SK-N-SH treated with all-trans-retinoic acid at 6 μM for 48 hours (cell line): ENCODE measurements around the gene ENGASE.

Experiments
- ARNTL ChIP-seq: fragments of 450-650 bp; formaldehyde crosslinking; IDR thresholded peaks from 2 replicates; pipeline ENCODE4 v1.5.0; 2020; ENCODE audit warnings: low read depth, mild to moderate bottlenecking, moderate library complexity, borderline replicate concordance
- BACH2 ChIP-seq: fragments of 250-450 bp; sonication (Bioruptor Pico); IDR thresholded peaks from 2 replicates; pipeline ENCODE4 v1.9.0; 2021; ENCODE audit warnings: mild to moderate bottlenecking, borderline replicate concordance
- CREB5 ChIP-seq: fragments of 250-450 bp; sonication (Bioruptor Pico); IDR thresholded peaks from 2 replicates; pipeline ENCODE4 v1.5.1; 2020; ENCODE audit warnings: low read depth, mild to moderate bottlenecking, moderate library complexity
- CSRNP3 ChIP-seq: fragments of 250-450 bp; sonication (Bioruptor Pico); IDR thresholded peaks from 2 replicates; pipeline ENCODE4 v1.5.1; 2021; ENCODE audit warnings: mild to moderate bottlenecking, moderate library complexity
- ISL1 ChIP-seq: fragments of 250-450 bp; sonication (Bioruptor Pico); IDR thresholded peaks from 2 replicates; pipeline ENCODE4 v2.1.2; 2022; ENCODE audit warnings: mild to moderate bottlenecking, moderate library complexity
- OSR1 ChIP-seq: fragments of 250-450 bp; sonication (Bioruptor Pico); IDR thresholded peaks from 2 replicates; pipeline ENCODE4 v1.8.0; 2022; ENCODE audit warnings: moderate library complexity, mild to moderate bottlenecking, inconsistent platforms
- RARB ChIP-seq: fragments of 250-450 bp; sonication (Bioruptor Pico); IDR thresholded peaks from 2 replicates; pipeline ENCODE4 v1.8.0; 2021; ENCODE audit warnings: mild to moderate bottlenecking, moderate library complexity
- SNAI2 ChIP-seq: fragments of 250-450 bp; sonication (Bioruptor Pico); IDR thresholded peaks from 2 replicates; pipeline ENCODE4 v1.5.0; 2020; ENCODE audit warnings: mild to moderate bottlenecking, moderate library complexity
- TCF4 ChIP-seq: fragments of 250-450 bp; sonication (Bioruptor Pico); IDR thresholded peaks from 2 replicates; pipeline ENCODE4 v1.8.0; 2021; ENCODE audit warnings: mild to moderate bottlenecking, moderate library complexity, borderline replicate concordance
- ZFP3 ChIP-seq: fragments of 250-450 bp; sonication (Bioruptor Pico); IDR thresholded peaks from 2 replicates; pipeline ENCODE4 v1.5.0; 2020; ENCODE audit warnings: mild to moderate bottlenecking, moderate library complexity
- ZFP30 ChIP-seq: fragments of 450-650 bp; formaldehyde crosslinking; IDR thresholded peaks from 2 replicates; pipeline ENCODE4 v1.5.0; 2022; ENCODE audit warnings: mild to moderate bottlenecking, moderate library complexity
- ZNF565 ChIP-seq: fragments of 450-650 bp; formaldehyde crosslinking; conservative IDR thresholded peaks from 2 replicates; pipeline ENCODE4 v1.5.0; 2020; ENCODE audit warnings: low read depth, mild to moderate bottlenecking, moderate library complexity
- ZNF70 ChIP-seq: fragments of 450-650 bp; formaldehyde crosslinking; IDR thresholded peaks from 2 replicates; pipeline ENCODE4 v1.5.0; 2020; ENCODE audit warnings: mild to moderate bottlenecking, moderate library complexity
- TF ChIP-seq, protein P1 (sequence below): fragments of 250-450 bp; sonication (Bioruptor Pico); IDR thresholded peaks from 2 replicates; pipeline ENCODE4 v1.8.0; 2020; ENCODE audit warnings: mild to moderate bottlenecking, moderate library complexity, borderline replicate concordance

DNA sequence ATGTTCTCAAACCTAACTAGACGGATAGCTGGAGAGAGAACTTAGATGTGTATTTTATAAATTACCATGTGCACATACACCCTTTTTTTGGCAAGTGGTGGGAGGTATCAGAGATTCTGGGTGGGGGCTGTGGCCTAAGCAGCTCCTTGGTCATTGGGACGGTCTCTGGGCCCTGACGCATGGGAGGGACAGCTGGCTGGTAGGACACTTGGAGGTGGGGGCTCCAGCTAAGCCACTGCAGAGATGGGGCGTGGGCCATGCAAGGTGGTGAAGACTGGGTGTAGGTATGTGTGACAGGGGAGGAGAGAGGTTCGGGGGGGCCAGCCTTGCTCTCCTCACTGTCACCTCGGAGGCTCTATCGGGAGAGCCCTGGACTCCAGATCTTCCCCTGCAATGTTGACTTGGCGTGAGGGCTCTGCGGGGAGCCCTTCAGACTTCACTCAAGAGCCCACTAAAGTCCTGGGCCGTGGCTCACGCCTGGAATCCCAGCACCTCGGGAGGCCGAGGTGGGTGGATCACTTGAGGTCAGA lies 33.5 kb upstream of the ENGASE start:
- TF ChIP-seq, protein P1, sequence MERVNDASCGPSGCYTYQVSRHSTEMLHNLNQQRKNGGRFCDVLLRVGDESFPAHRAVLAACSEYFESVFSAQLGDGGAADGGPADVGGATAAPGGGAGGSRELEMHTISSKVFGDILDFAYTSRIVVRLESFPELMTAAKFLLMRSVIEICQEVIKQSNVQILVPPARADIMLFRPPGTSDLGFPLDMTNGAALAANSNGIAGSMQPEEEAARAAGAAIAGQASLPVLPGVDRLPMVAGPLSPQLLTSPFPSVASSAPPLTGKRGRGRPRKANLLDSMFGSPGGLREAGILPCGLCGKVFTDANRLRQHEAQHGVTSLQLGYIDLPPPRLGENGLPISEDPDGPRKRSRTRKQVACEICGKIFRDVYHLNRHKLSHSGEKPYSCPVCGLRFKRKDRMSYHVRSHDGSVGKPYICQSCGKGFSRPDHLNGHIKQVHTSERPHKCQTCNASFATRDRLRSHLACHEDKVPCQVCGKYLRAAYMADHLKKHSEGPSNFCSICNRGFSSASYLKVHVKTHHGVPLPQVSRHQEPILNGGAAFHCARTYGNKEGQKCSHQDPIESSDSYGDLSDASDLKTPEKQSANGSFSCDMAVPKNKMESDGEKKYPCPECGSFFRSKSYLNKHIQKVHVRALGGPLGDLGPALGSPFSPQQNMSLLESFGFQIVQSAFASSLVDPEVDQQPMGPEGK (CRISPR knock-in tag): no peak
- TF ChIP-seq ZFP3 (no peak), CREB5 (CRISPR knock-in tag) (no peak), ZFP30 (no peak), RARB (CRISPR knock-in tag) (no peak), ARNTL (CRISPR knock-in tag) (no peak), BACH2 (no peak), CSRNP3 (CRISPR knock-in tag) (no peak), OSR1 (CRISPR knock-in tag) (no peak), ZNF70 (no peak), TCF4 (CRISPR knock-in tag) (no peak), SNAI2 (CRISPR knock-in tag) (no peak), ZNF565 (CRISPR knock-in tag) (no peak), ISL1 (CRISPR knock-in tag) (no peak)
